Activated naive CD4-positive, alpha-beta T cell treated with anti-CD3 and anti-CD28 coated beads, Interleukin-2, amount 10 ng/mL, durations not matched to agents 7 days and 5 days (primary cell): Measurements from ENCODE around the gene EYA2.

ENCODE experiments used
- CTCF ChIA-PET: fragments of 350-600 bp; sonication (Branson Sonifier 250); formaldehyde crosslinking; loops from one replicate; lab custom pipeline; 2021; ENCODE audit warnings: antibody characterized with exemption; lab: Charles Lee
- DNase-seq: peaks from one replicate; pipeline ENCODE4 v3.0.0-alpha.2; 2020
- H3K27ac Mint-ChIP-seq: one replicate; pipeline ENCODE4 v1.8.0; 2021; ENCODE audit warnings: mild to moderate bottlenecking, moderate library complexity, mixed read lengths
- H3K27me3 Mint-ChIP-seq: one replicate; pipeline ENCODE4 v1.8.0; 2021; ENCODE audit warnings: mild to moderate bottlenecking, mixed read lengths
- H3K36me3 Mint-ChIP-seq: one replicate; pipeline ENCODE4 v1.8.0; 2021; ENCODE audit warnings: mixed read lengths
- H3K4me1 Mint-ChIP-seq: one replicate; pipeline ENCODE4 v1.8.0; 2021; ENCODE audit warnings: mixed read lengths
- H3K4me3 Mint-ChIP-seq: one replicate; pipeline ENCODE4 v1.8.0; 2021; ENCODE audit warnings: mild to moderate bottlenecking, moderate library complexity, mixed read lengths
- H3K9me3 Mint-ChIP-seq: one replicate; pipeline ENCODE4 v1.8.0; 2021; ENCODE audit warnings: mixed read lengths

The EYA2 gene

GRCh38 chr20:47038566-47039560 is 144.2 kb downstream of the EYA2 start:
- H3K4me3 Mint-ChIP-seq, result no peak overlapping the region
- H3K27me3 Mint-ChIP-seq, result peaks cover 16% of the 10 kb centered on the region
- no peak for DNase-seq
- no peaks in the 10 kb centered on the region for H3K4me1 Mint-ChIP-seq
- H3K9me3 Mint-ChIP-seq, result no peaks in the 10 kb centered on the region
- H3K27ac Mint-ChIP-seq, result no peak overlapping the region
- H3K36me3 Mint-ChIP-seq, result no peaks in the 10 kb centered on the region
- CTCF ChIA-PET, result no interaction called here

- H3K27me3 Mint-ChIP-seq, result peaks cover 12% of the 10 kb centered on the region
- no peak for DNase-seq
- H3K36me3 Mint-ChIP-seq, result no peaks in the 10 kb centered on the region
- H3K4me3 Mint-ChIP-seq, result no peak overlapping the region
- no peak overlapping the region for H3K27ac Mint-ChIP-seq
- peaks cover 6% of the 10 kb centered on the region for H3K9me3 Mint-ChIP-seq
- CTCF ChIA-PET, result no interaction called here
- no peaks in the 10 kb centered on the region for H3K4me1 Mint-ChIP-seq
Measured at GRCh38 chr20:47040506-47041125, 146.0 kb downstream of the EYA2 start.

- Mint-ChIP-seq H3K4me3 (no peak overlapping the region), H3K36me3 (no peaks in the 10 kb centered on the region), H3K27ac (no peak overlapping the region), H3K9me3 (peaks cover 9% of the 10 kb centered on the region), H3K4me1 (no peaks in the 10 kb centered on the region), H3K27me3 (peaks cover 8% of the 10 kb centered on the region)
- CTCF ChIA-PET, result no interaction called here
- DNase-seq, result no peak
Measured at GRCh38 chr20:47041396-47041899, 146.8 kb downstream of the EYA2 start.

GRCh38 chr20:47042464-47042863 is 147.8 kb downstream of the EYA2 start:
- Mint-ChIP-seq H3K4me1 (no peaks in the 10 kb centered on the region), H3K27ac (no peak overlapping the region), H3K36me3 (no peaks in the 10 kb centered on the region), H3K9me3 (peaks cover 9% of the 10 kb centered on the region), H3K27me3 (peaks cover 7% of the 10 kb centered on the region), H3K4me3 (no peak overlapping the region)
- CTCF ChIA-PET, result no interaction called here
- DNase-seq, result no peak

GRCh38 chr20:47043086-47043485 is 148.4 kb downstream of the EYA2 start:
- DNase-seq, result no peak
- Mint-ChIP-seq H3K4me1 (no peaks in the 10 kb centered on the region), H3K36me3 (no peaks in the 10 kb centered on the region), H3K27me3 (peaks cover 3% of the 10 kb centered on the region), H3K9me3 (peaks cover 9% of the 10 kb centered on the region), H3K4me3 (no peak overlapping the region), H3K27ac (no peak overlapping the region)
- CTCF ChIA-PET, result no interaction called here

- CTCF ChIA-PET, result no interaction called here
- no peak for DNase-seq
- Mint-ChIP-seq H3K36me3 (no peaks in the 10 kb centered on the region), H3K27ac (no peak overlapping the region), H3K4me3 (no peak overlapping the region), H3K27me3 (peaks cover 6% of the 10 kb centered on the region), H3K9me3 (peaks cover 9% of the 10 kb centered on the region), H3K4me1 (no peaks in the 10 kb centered on the region)
Measured at GRCh38 chr20:47044938-47045337, 150.3 kb downstream of the EYA2 start.

GRCh38 chr20:47048054-47048453 is 153.4 kb downstream of the EYA2 start:
- H3K27me3 Mint-ChIP-seq, result peaks cover 6% of the 10 kb centered on the region
- CTCF ChIA-PET, result no interaction called here
- H3K27ac Mint-ChIP-seq, result no peak overlapping the region
- DNase-seq, result no peak
- H3K36me3 Mint-ChIP-seq, result no peaks in the 10 kb centered on the region
- H3K9me3 Mint-ChIP-seq, result peaks cover 9% of the 10 kb centered on the region
- no peak overlapping the region for H3K4me3 Mint-ChIP-seq
- H3K4me1 Mint-ChIP-seq, result no peaks in the 10 kb centered on the region

- no peak for DNase-seq
- H3K36me3 Mint-ChIP-seq, result no peaks in the 10 kb centered on the region
- H3K4me1 Mint-ChIP-seq, result no peaks in the 10 kb centered on the region
- H3K27ac Mint-ChIP-seq, result no peak overlapping the region
- CTCF ChIA-PET, result no interaction called here
- peaks cover 6% of the 10 kb centered on the region for H3K27me3 Mint-ChIP-seq
- H3K9me3 Mint-ChIP-seq, result peaks cover 9% of the 10 kb centered on the region
- no peak overlapping the region for H3K4me3 Mint-ChIP-seq
Measured at GRCh38 chr20:47049771-47050170, 155.1 kb downstream of the EYA2 start.

GRCh38 chr20:47050996-47051395 is 156.4 kb downstream of the EYA2 start:
- Mint-ChIP-seq H3K4me1 (no peaks in the 10 kb centered on the region), H3K27me3 (peaks cover 6% of the 10 kb centered on the region), H3K36me3 (no peaks in the 10 kb centered on the region), H3K9me3 (no peaks in the 10 kb centered on the region), H3K4me3 (no peak overlapping the region), H3K27ac (no peak overlapping the region)
- CTCF ChIA-PET, result interaction anchor here (0.5 to 0.6 kb wide), 2 partner anchors 61 to 234 kb away, joined by 3 to 4 read pairs; no protein-coding TSS in a partner anchor
- DNase-seq, result no peak

GRCh38 chr20:47051936-47052526 is 157.4 kb downstream of the EYA2 start:
- Mint-ChIP-seq H3K4me3 (no peak overlapping the region), H3K9me3 (no peaks in the 10 kb centered on the region), H3K27ac (no peak overlapping the region), H3K27me3 (peaks cover 6% of the 10 kb centered on the region), H3K36me3 (no peaks in the 10 kb centered on the region), H3K4me1 (no peaks in the 10 kb centered on the region)
- DNase-seq, result no peak
- CTCF ChIA-PET, result no interaction called here

GRCh38 chr20:47054506-47054905 is 159.9 kb downstream of the EYA2 start:
- CTCF ChIA-PET, result no interaction called here
- Mint-ChIP-seq H3K36me3 (no peaks in the 10 kb centered on the region), H3K9me3 (no peaks in the 10 kb centered on the region), H3K27ac (no peak overlapping the region), H3K27me3 (peaks cover 2% of the 10 kb centered on the region), H3K4me3 (no peak overlapping the region), H3K4me1 (no peaks in the 10 kb centered on the region)
- DNase-seq, result no peak

GRCh38 chr20:47054945-47055344 is 160.3 kb downstream of the EYA2 start:
- Mint-ChIP-seq H3K4me1 (no peaks in the 10 kb centered on the region), H3K4me3 (no peak overlapping the region), H3K27ac (no peak overlapping the region), H3K9me3 (no peaks in the 10 kb centered on the region), H3K27me3 (no peaks in the 10 kb centered on the region), H3K36me3 (no peaks in the 10 kb centered on the region)
- CTCF ChIA-PET, result no interaction called here
- DNase-seq, result no peak

- Mint-ChIP-seq H3K9me3 (no peaks in the 10 kb centered on the region), H3K4me3 (no peak overlapping the region), H3K4me1 (no peaks in the 10 kb centered on the region), H3K36me3 (no peaks in the 10 kb centered on the region), H3K27me3 (no peaks in the 10 kb centered on the region), H3K27ac (no peak overlapping the region)
- no peak for DNase-seq
- CTCF ChIA-PET, result no interaction called here
Measured at GRCh38 chr20:47055699-47056369, 161.2 kb downstream of the EYA2 start.

GRCh38 chr20:47057661-47058060 is 163.0 kb downstream of the EYA2 start:
- Mint-ChIP-seq H3K9me3 (no peaks in the 10 kb centered on the region), H3K4me3 (no peak overlapping the region), H3K27me3 (no peaks in the 10 kb centered on the region), H3K27ac (no peak overlapping the region), H3K36me3 (no peaks in the 10 kb centered on the region), H3K4me1 (no peaks in the 10 kb centered on the region)
- DNase-seq, result no peak
- CTCF ChIA-PET, result no interaction called here
